HCT116 (cell line): ENCODE measurements around the gene KLHDC3. TPM values are rescaled to one million over a fixed set of nuclear protein-coding genes. Genes with fewer than 3 reads are reported as not detected.
A peak's percentile ranks its signal among the peaks of the same experiment; 100 is the strongest.

ENCODE experiments used
- ATAC-seq: fragments of 200-7000 bp; cut with Tn5 transposase; 2 replicates; pipeline ENCODE4 v1.9.1; 2020; ENCODE audit warnings: mild to moderate bottlenecking, moderate library complexity
- BruUV-seq: library from RNA; stranded (reverse); fragments of 400-500 nt; replicated peaks from 2 replicates; lab custom pipeline; 2021; lab: Mats Ljungman, UMichigan
- CTCF ChIA-PET: fragments of 300-600 bp; sonication (Branson Sonifier 250); formaldehyde crosslinking; loops from one replicate; lab custom pipeline; 2021; ENCODE audit warnings: antibody characterized with exemption; lab: Charles Lee
- POLR2A ChIA-PET: fragments of 300-600, 350-600 bp; sonication (Branson Sonifier 250); formaldehyde crosslinking; loops from one replicate; lab custom pipeline; 2021; ENCODE audit warnings: antibody characterized with exemption; lab: Charles Lee
- RAD21 ChIA-PET, 2 experiments: fragments of 300-600 bp; sonication (Branson Sonifier 250); formaldehyde crosslinking; loops; one replicate each; lab custom pipeline; 2023; ENCODE audit warnings: low total read pairs in 2 of 2; ENCODE audit not compliant: uncharacterized antibody in 2 of 2, unreplicated experiment in 2 of 2, low non-redundant PET in 1 of 2; lab: Charles Lee
- DNase-seq: peaks from one replicate; pipeline ENCODE4 v3.0.0-alpha.2; 2010; ENCODE audit warnings: low read depth, low spot score
- H2AFZ ChIP-seq: fragments of 200-600 bp; shearing (Covaris generic), sonication (generic); 2 replicates; pipeline ENCODE4 v1.6.1; 2017; ENCODE audit warnings: low read depth, mixed run types, mixed read lengths, antibody characterized with exemption, low read length; ENCODE audit not compliant: poor library complexity, severe bottlenecking
- H3K27ac ChIP-seq: 2 replicates; pipeline ENCODE4 v1.5.1; 2012; ENCODE audit warnings: low read depth, low read length
- H3K27me3 ChIP-seq: fragments of 200-600 bp; sonication (generic); 2 replicates; pipeline ENCODE4 v1.6.1; 2016; ENCODE audit warnings: mixed run types, low read length, mixed read lengths; ENCODE audit not compliant: insufficient read depth
- H3K36me3 ChIP-seq, 2 experiments: fragments of 200-500 bp in 1 of 2; fragments of 200-600 bp in 1 of 2; sonication (Bioruptor generic) in 1 of 2; sonication (generic) in 1 of 2; 2 replicates each; pipeline versions ENCODE4 v1.5.1 to v1.6.1; 2014 to 2016; ENCODE audit warnings: low read length in 2 of 2, inconsistent platforms in 1 of 2, mixed read lengths in 1 of 2, mixed run types in 1 of 2; ENCODE audit not compliant: insufficient read depth in 2 of 2, control insufficient read depth in 1 of 2
- H3K4me1 ChIP-seq, 2 experiments: fragments of 200-600 bp in 1 of 2; sonication (generic) in 1 of 2; 2 replicates each; pipeline versions ENCODE4 v1.5.1 to v1.6.1; 2012 to 2017; ENCODE audit warnings: low read length in 2 of 2, inconsistent platforms in 1 of 2, mild to moderate bottlenecking in 1 of 2, mixed read lengths in 1 of 2, mixed run types in 1 of 2, moderate library complexity in 1 of 2; ENCODE audit not compliant: insufficient read depth in 2 of 2, control insufficient read depth in 1 of 2
- H3K4me2 ChIP-seq: fragments of 200-600 bp; sonication (generic); 2 replicates; pipeline ENCODE4 v1.6.1; 2017; ENCODE audit warnings: mixed run types, low read length, mixed read lengths
- H3K4me3 ChIP-seq, 2 experiments: fragments of 200-600 bp in 1 of 2; sonication (generic) in 1 of 2; replicated peaks in 1 of 2; 2 replicates each; pipeline ENCODE4 v1.5.1; 2011 to 2016; ENCODE audit warnings: low read length in 2 of 2, control low read depth in 1 of 2, low read depth in 1 of 2, mild to moderate bottlenecking in 1 of 2, mixed read lengths in 1 of 2, mixed run types in 1 of 2
- H3K79me2 ChIP-seq: fragments of 200-600 bp; sonication (generic); 2 replicates; pipeline ENCODE4 v1.6.1; 2017; ENCODE audit warnings: mild to moderate bottlenecking, mixed run types, low read length, moderate library complexity, mixed read lengths; ENCODE audit not compliant: insufficient read depth
- H3K9ac ChIP-seq: fragments of 200-600 bp; sonication (generic); 2 replicates; pipeline ENCODE4 v1.6.1; 2016; ENCODE audit warnings: low read length, mixed read lengths
- H3K9me2 ChIP-seq: fragments of 200-600 bp; sonication (generic), shearing (Covaris generic); 2 replicates; pipeline ENCODE4 v1.6.1; 2017; ENCODE audit warnings: mixed run types, mild to moderate bottlenecking, moderate library complexity; ENCODE audit not compliant: insufficient read depth
- H3K9me3 ChIP-seq, 2 experiments: fragments of 200-500 bp in 1 of 2; fragments of 200-600 bp in 1 of 2; sonication (Bioruptor generic) in 1 of 2; sonication (generic) in 1 of 2; 2 replicates each; pipeline ENCODE4 v1.6.1; 2014 to 2017; ENCODE audit warnings: low read length in 2 of 2, mixed read lengths in 2 of 2, inconsistent platforms in 1 of 2, low read depth in 1 of 2, mild to moderate bottlenecking in 1 of 2, mixed run types in 1 of 2, moderate library complexity in 1 of 2; ENCODE audit not compliant: control insufficient read depth in 1 of 2, insufficient read depth in 1 of 2
- H4K20me1 ChIP-seq: fragments of 200-600 bp; sonication (generic), shearing (Covaris generic); 2 replicates; pipeline ENCODE4 v1.6.1; 2017; ENCODE audit warnings: mixed run types, mild to moderate bottlenecking, moderate library complexity; ENCODE audit not compliant: insufficient read depth
- ATF3 ChIP-seq: IDR thresholded peaks from 2 replicates; pipeline ENCODE4 v1.6.1; 2012
- CBX3 ChIP-seq: IDR thresholded peaks from 2 replicates; pipeline ENCODE4 v1.6.1; 2012; ENCODE audit warnings: low read depth
- CEBPB ChIP-seq: IDR thresholded peaks from 2 replicates; pipeline ENCODE4 v1.6.1; 2012; ENCODE audit warnings: low read depth
- EGR1 ChIP-seq: IDR thresholded peaks from 2 replicates; pipeline ENCODE4 v1.6.1; 2012; ENCODE audit warnings: low read depth
- ELF1 ChIP-seq: IDR thresholded peaks from 2 replicates; pipeline ENCODE4 v1.6.1; 2012; ENCODE audit warnings: low read depth, borderline replicate concordance
- EZH2phosphoT487 ChIP-seq: fragments of 200-600 bp; IDR thresholded peaks from 2 replicates; pipeline ENCODE4 v1.6.1; 2018; ENCODE audit warnings: antibody characterized with exemption, borderline replicate concordance
- FOSL1 ChIP-seq: IDR thresholded peaks from 2 replicates; pipeline ENCODE4 v1.6.1; 2012; ENCODE audit warnings: low read depth
- JUND ChIP-seq: IDR thresholded peaks from 2 replicates; pipeline ENCODE4 v1.6.1; 2012
- POLR2AphosphoS5 ChIP-seq: IDR thresholded peaks from 2 replicates; pipeline ENCODE4 v1.6.1; 2011; ENCODE audit warnings: mild to moderate bottlenecking, low read depth, low read length, moderate library complexity
- RAD21 ChIP-seq: IDR thresholded peaks from 2 replicates; pipeline ENCODE4 v1.6.1; 2012; ENCODE audit warnings: low read depth, mild to moderate bottlenecking
- REST ChIP-seq: IDR thresholded peaks from 2 replicates; pipeline ENCODE4 v1.6.1; 2012; ENCODE audit warnings: low read depth
- SP1 ChIP-seq: IDR thresholded peaks from 2 replicates; pipeline ENCODE4 v1.6.1; 2012; ENCODE audit warnings: low read depth
- SRF ChIP-seq: IDR thresholded peaks from 2 replicates; pipeline ENCODE4 v1.6.1; 2012; ENCODE audit warnings: low read depth
- YY1 ChIP-seq: IDR thresholded peaks from 2 replicates; pipeline ENCODE4 v1.6.1; 2011; ENCODE audit warnings: low read length, low read depth, moderate library complexity, mild to moderate bottlenecking; ENCODE audit not compliant: insufficient replicate concordance; ENCODE audit errors: extremely low read depth
- ZFX ChIP-seq: fragments of 450-650 bp; IDR thresholded peaks from 2 replicates; pipeline ENCODE4 v1.6.1; 2017
- intact Hi-C: fragments of 100-400 bp; cut with micrococcal nuclease; formaldehyde crosslinking; loops from 2 replicates; pipeline ENCODE4 v1.10.0; 2022
- total RNA-seq: library from RNA; stranded (reverse); gene quantifications from one replicate; pipeline ENCODE4 v1.2.1, GENCODE V29; 2021; ENCODE audit not compliant: unreplicated experiment
- TF ChIP-seq, protein P1 (sequence below): IDR thresholded peaks from 2 replicates; pipeline ENCODE4 v1.6.1; 2011; ENCODE audit warnings: mild to moderate bottlenecking, low read length, moderate library complexity; ENCODE audit not compliant: insufficient replicate concordance; ENCODE audit errors: extremely low read depth

The KLHDC3 gene
- total RNA-seq, 1 experiment from 2014 or later: 67.2 TPM

GRCh38 chr6:43060034-43060754 lies 46.1 kb downstream of the KLHDC3 start:
- peak overlapping the region; percentile 65 for H3K9ac ChIP-seq
- BruUV-seq: no TSS peak
- H3K4me3 ChIP-seq: peak overlapping the region; percentile 89
- peak overlapping the region; percentile 67 for H2AFZ ChIP-seq
- peak overlapping the region; percentile 59; the same call in 1 of the 2 replicates for H3K27ac ChIP-seq
- H4K20me1 ChIP-seq: no peaks in the 10 kb centered on the region
- no peak for TF ChIP-seq ZFX
- TF ChIP-seq, protein P1, sequence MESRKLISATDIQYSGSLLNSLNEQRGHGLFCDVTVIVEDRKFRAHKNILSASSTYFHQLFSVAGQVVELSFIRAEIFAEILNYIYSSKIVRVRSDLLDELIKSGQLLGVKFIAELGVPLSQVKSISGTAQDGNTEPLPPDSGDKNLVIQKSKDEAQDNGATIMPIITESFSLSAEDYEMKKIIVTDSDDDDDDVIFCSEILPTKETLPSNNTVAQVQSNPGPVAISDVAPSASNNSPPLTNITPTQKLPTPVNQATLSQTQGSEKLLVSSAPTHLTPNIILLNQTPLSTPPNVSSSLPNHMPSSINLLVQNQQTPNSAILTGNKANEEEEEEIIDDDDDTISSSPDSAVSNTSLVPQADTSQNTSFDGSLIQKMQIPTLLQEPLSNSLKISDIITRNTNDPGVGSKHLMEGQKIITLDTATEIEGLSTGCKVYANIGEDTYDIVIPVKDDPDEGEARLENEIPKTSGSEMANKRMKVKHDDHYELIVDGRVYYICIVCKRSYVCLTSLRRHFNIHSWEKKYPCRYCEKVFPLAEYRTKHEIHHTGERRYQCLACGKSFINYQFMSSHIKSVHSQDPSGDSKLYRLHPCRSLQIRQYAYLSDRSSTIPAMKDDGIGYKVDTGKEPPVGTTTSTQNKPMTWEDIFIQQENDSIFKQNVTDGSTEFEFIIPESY: no peak
- no peak for TF ChIP-seq SRF
- no peak for TF ChIP-seq FOSL1
- no peak for TF ChIP-seq EGR1
- no peak for TF ChIP-seq ATF3
- no peak for TF ChIP-seq RAD21
- no peak for TF ChIP-seq CEBPB
- no peak for TF ChIP-seq ELF1
- no peak for TF ChIP-seq SP1
- no peak for TF ChIP-seq REST
- TF ChIP-seq JUND: no peak
- TF ChIP-seq CBX3: no peak
- no peak for TF ChIP-seq EZH2phosphoT487
- TF ChIP-seq POLR2AphosphoS5: no peak
- TF ChIP-seq YY1: no peak
- peak overlapping the region; percentile 81 for H3K4me2 ChIP-seq
- DNase-seq (no peak), ATAC-seq (peak; percentile 28)
- H3K9me3 ChIP-seq: no peaks in the 10 kb centered on the region
- no peaks in the 10 kb centered on the region for H3K27me3 ChIP-seq
- RAD21 ChIA-PET: no interaction called here
- no peaks in the 10 kb centered on the region for H3K9me2 ChIP-seq
- H3K4me1 ChIP-seq: peaks cover 8 to 20% of the 10 kb centered on the region in 2 experiments; a peak in 3 of 4 replicates
- CTCF ChIA-PET: interaction anchor here (1.0 kb wide), 1 partner anchor 83 kb away, joined by 5 read pairs; no protein-coding TSS in a partner anchor
- POLR2A ChIA-PET: interaction anchor here (1.4 to 1.5 kb wide), 2 partner anchors 46 to 76 kb away, joined by 7 to 9 read pairs; partner anchors contain the start of genes KLHDC3, MEA1 and PPP2R5D
- peaks cover 0 to 18% of the 10 kb centered on the region in 2 experiments; a peak in 1 of 4 replicates for H3K36me3 ChIP-seq
- intact Hi-C loops: no loop called here
- peaks cover 24% of the 10 kb centered on the region for H3K79me2 ChIP-seq
